Chondrocyte (in vitro differentiated cells): ENCODE measurements around the gene KMT2E. TPM values are rescaled to one million over a fixed set of nuclear protein-coding genes. Genes with fewer than 3 reads are reported as not detected.

Experiments used
- DNase-seq: peaks from one replicate; pipeline ENCODE4 v3.0.0; 2021; ENCODE audit warnings: mixed read lengths, low spot score
- H3K27ac Mint-ChIP-seq: one replicate; pipeline ENCODE4 v1.8.0; 2021; ENCODE audit warnings: mild to moderate bottlenecking, moderate library complexity, mixed read lengths; ENCODE audit not compliant: unreplicated experiment
- H3K27me3 Mint-ChIP-seq: 2 replicates; pipeline ENCODE4 v1.8.0; 2021; ENCODE audit warnings: low read depth, mixed read lengths
- H3K36me3 Mint-ChIP-seq: 2 replicates; pipeline ENCODE4 v1.8.0; 2021; ENCODE audit warnings: low read depth, mixed read lengths
- H3K4me1 Mint-ChIP-seq: 2 replicates; pipeline ENCODE4 v1.8.0; 2021; ENCODE audit warnings: low read depth, mild to moderate bottlenecking, mixed read lengths
- H3K4me3 Mint-ChIP-seq: one replicate; pipeline ENCODE4 v1.8.0; 2021; ENCODE audit warnings: mild to moderate bottlenecking, moderate library complexity, mixed read lengths; ENCODE audit not compliant: unreplicated experiment
- H3K9me3 Mint-ChIP-seq: 2 replicates; pipeline ENCODE4 v1.8.0; 2021; ENCODE audit warnings: low read depth, mixed read lengths
- CTCF ChIP-seq: fragments of 200-600 bp; sonication (generic); IDR thresholded peaks from 2 replicates; pipeline ENCODE4 v1.5.0; 2021; ENCODE audit warnings: antibody characterized with exemption, mild to moderate bottlenecking, moderate library complexity
- total RNA-seq: library from RNA; stranded (reverse); gene quantifications from 3 replicates; pipeline ENCODE4 v1.2.1, GENCODE V29; 2021

Gene KMT2E
- total RNA-seq, 1 donor from 2014 or later, result 63.1 TPM

GRCh38 chr7:105017657-105018365, 3.8 kb downstream of the KMT2E start:
- no peak for DNase-seq
- TF ChIP-seq CTCF, result no peak
- Mint-ChIP-seq H3K4me1 (peaks cover 55% of the 10 kb centered on the region), H3K9me3 (no peaks in the 10 kb centered on the region), H3K4me3 (peak overlapping the region; percentile 100), H3K27me3 (no peaks in the 10 kb centered on the region), H3K27ac (peak overlapping the region; percentile 100), H3K36me3 (peaks cover 9% of the 10 kb centered on the region)

GRCh38 chr7:105019269-105019668, 5.3 kb downstream of the KMT2E start:
- Mint-ChIP-seq H3K4me3 (no peak overlapping the region), H3K36me3 (peaks cover 5% of the 10 kb centered on the region), H3K9me3 (no peaks in the 10 kb centered on the region), H3K27me3 (no peaks in the 10 kb centered on the region), H3K27ac (peak overlapping the region; percentile 32), H3K4me1 (peaks cover 60% of the 10 kb centered on the region)
- no peak for TF ChIP-seq CTCF
- no peak for DNase-seq

GRCh38 chr7:105020926-105021325, 6.9 kb downstream of the KMT2E start:
- peaks cover 77% of the 10 kb centered on the region for H3K4me1 Mint-ChIP-seq
- H3K27ac Mint-ChIP-seq, result no peak overlapping the region
- no peaks in the 10 kb centered on the region for H3K27me3 Mint-ChIP-seq
- H3K9me3 Mint-ChIP-seq, result no peaks in the 10 kb centered on the region
- H3K36me3 Mint-ChIP-seq, result no peaks in the 10 kb centered on the region
- no peak overlapping the region for H3K4me3 Mint-ChIP-seq
- TF ChIP-seq CTCF, result no peak
- no peak for DNase-seq

GRCh38 chr7:105021352-105021751, 7.3 kb downstream of the KMT2E start:
- no peaks in the 10 kb centered on the region for H3K27me3 Mint-ChIP-seq
- no peak for TF ChIP-seq CTCF
- no peaks in the 10 kb centered on the region for H3K9me3 Mint-ChIP-seq
- H3K4me3 Mint-ChIP-seq, result no peak overlapping the region
- H3K27ac Mint-ChIP-seq, result no peak overlapping the region
- no peak for DNase-seq
- peaks cover 78% of the 10 kb centered on the region for H3K4me1 Mint-ChIP-seq
- H3K36me3 Mint-ChIP-seq, result no peaks in the 10 kb centered on the region

- Mint-ChIP-seq H3K27me3 (no peaks in the 10 kb centered on the region), H3K9me3 (no peaks in the 10 kb centered on the region), H3K4me3 (no peak overlapping the region), H3K36me3 (no peaks in the 10 kb centered on the region), H3K4me1 (peaks cover 78% of the 10 kb centered on the region), H3K27ac (no peak overlapping the region)
- TF ChIP-seq CTCF, result no peak
- no peak for DNase-seq
Measured at GRCh38 chr7:105021967-105022366, 8.0 kb downstream of the KMT2E start.
